Spleen (tissue), 7 donors: ENCODE measurements around the gene TTC31.

ENCODE experiments used
- POLR2A ChIP-seq, 3 donors: fragments of 450-650 bp; IDR thresholded peaks; one replicate each; pipeline ENCODE4 v1.5.1; 2017; ENCODE audit warnings: antibody characterized with exemption in 3 of 3, mild to moderate bottlenecking in 1 of 3
- TF ChIP-seq, protein P1 (sequence below), 11 experiments: fragments of 200-600 bp in 7 of 11; fragments of 450-650 bp in 4 of 11; sonication (generic) in 4 of 11; IDR thresholded peaks in 8 of 11; conservative IDR thresholded peaks in 3 of 11; 1 replicate in 7 of 11; 2 replicates in 4 of 11; pipeline versions ENCODE4 v1.4.0 to v1.8.0; 2016 to 2021; ENCODE audit warnings: antibody characterized with exemption in 11 of 11, inconsistent platforms in 4 of 11, mild to moderate bottlenecking in 1 of 11
- donor health status: DM: no; HTN: no; CAD: no; lungs with moderate emphysema.
- donor health status: DM: no; HTN: no; CAD: no.
- donor health status: DM: no; HTN: no; CAD: no.

GRCh38 chr2:74534411-74534810 lies 51.5 kb downstream of the TTC31 start:
- TF ChIP-seq, protein P1, sequence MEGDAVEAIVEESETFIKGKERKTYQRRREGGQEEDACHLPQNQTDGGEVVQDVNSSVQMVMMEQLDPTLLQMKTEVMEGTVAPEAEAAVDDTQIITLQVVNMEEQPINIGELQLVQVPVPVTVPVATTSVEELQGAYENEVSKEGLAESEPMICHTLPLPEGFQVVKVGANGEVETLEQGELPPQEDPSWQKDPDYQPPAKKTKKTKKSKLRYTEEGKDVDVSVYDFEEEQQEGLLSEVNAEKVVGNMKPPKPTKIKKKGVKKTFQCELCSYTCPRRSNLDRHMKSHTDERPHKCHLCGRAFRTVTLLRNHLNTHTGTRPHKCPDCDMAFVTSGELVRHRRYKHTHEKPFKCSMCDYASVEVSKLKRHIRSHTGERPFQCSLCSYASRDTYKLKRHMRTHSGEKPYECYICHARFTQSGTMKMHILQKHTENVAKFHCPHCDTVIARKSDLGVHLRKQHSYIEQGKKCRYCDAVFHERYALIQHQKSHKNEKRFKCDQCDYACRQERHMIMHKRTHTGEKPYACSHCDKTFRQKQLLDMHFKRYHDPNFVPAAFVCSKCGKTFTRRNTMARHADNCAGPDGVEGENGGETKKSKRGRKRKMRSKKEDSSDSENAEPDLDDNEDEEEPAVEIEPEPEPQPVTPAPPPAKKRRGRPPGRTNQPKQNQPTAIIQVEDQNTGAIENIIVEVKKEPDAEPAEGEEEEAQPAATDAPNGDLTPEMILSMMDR (IDR thresholded peaks at IDR 0.05 in 8 of 11, conservative IDR thresholded peaks at IDR 0.05 in 3 of 11): no peak
- TF ChIP-seq POLR2A (IDR thresholded peaks at IDR 0.05): no peak
